Suprapubic skin (tissue), 4 donors: ENCODE data around the gene NTNG2. TPM values are rescaled to one million over a fixed set of nuclear protein-coding genes. Genes with fewer than 3 reads are reported as not detected.

Experiments used
- DNase-seq, 2 donors: peaks; one replicate each; pipeline ENCODE4 v3.0.0-alpha.2; 2019; ENCODE audit warnings: low spot score in 2 of 2
- H3K27ac ChIP-seq: fragments of 200-600 bp; sonication (generic); one replicate; pipeline ENCODE4 v1.5.1; 2019
- H3K27me3 ChIP-seq: fragments of 200-600 bp; sonication (generic); one replicate; pipeline ENCODE4 v1.5.1; 2019
- H3K36me3 ChIP-seq: fragments of 200-600 bp; sonication (generic); one replicate; pipeline ENCODE4 v1.5.1; 2019
- H3K4me1 ChIP-seq: fragments of 200-600 bp; sonication (generic); one replicate; pipeline ENCODE4 v1.5.1; 2019
- H3K4me3 ChIP-seq: fragments of 200-600 bp; sonication (generic); one replicate; pipeline ENCODE4 v1.5.1; 2019; ENCODE audit warnings: mild to moderate bottlenecking
- H3K9me3 ChIP-seq: fragments of 200-600 bp; sonication (generic); one replicate; pipeline ENCODE4 v1.5.1; 2019
- CTCF ChIP-seq, 2 donors: fragments of 200-600 bp in 1 of 2; fragments of 450-650 bp in 1 of 2; sonication (generic) in 1 of 2; IDR thresholded peaks; one replicate each; pipeline ENCODE4 v1.5.1; 2016 to 2019; ENCODE audit warnings: antibody characterized with exemption in 2 of 2, mild to moderate bottlenecking in 1 of 2, moderate library complexity in 1 of 2
- EP300 ChIP-seq: sonication (generic); formaldehyde crosslinking; IDR thresholded peaks from one replicate; pipeline ENCODE4 v1.6.1; 2017; ENCODE audit warnings: antibody characterized with exemption
- POLR2A ChIP-seq, 2 donors: fragments of 450-650 bp; IDR thresholded peaks; one replicate each; pipeline ENCODE4 v1.6.1; 2017; ENCODE audit warnings: antibody characterized with exemption in 2 of 2, mild to moderate bottlenecking in 2 of 2, moderate library complexity in 2 of 2
- POLR2AphosphoS5 ChIP-seq, 3 donors: sonication (generic); formaldehyde crosslinking; IDR thresholded peaks; one replicate each; pipeline ENCODE4 v1.6.1; 2017; ENCODE audit warnings: antibody characterized with exemption in 3 of 3
- WGBS: methylation state at CpG from one replicate; pipeline ENCODE4 v1.1.5; 2018; 5-methylcytosine and 5-hydroxymethylcytosine counted together
- total RNA-seq, 4 donors: library from RNA; depleted of rRNA; stranded (reverse); fragments of >200 nt; gene quantifications; one replicate each; pipeline ENCODE4 v1.1.0, GENCODE V29; 2016

NTNG2 gene
- total RNA-seq, 4 donors from 2014 or later, result 0.08 to 0.80 (median 0.37) TPM

GRCh38 chr9:132194508-132194907 is 32.6 kb downstream of the NTNG2 start:
- Histone ChIP-seq H3K36me3 (no peaks in the 10 kb centered on the region), H3K4me3 (no peak overlapping the region), H3K27ac (no peak overlapping the region), H3K9me3 (no peaks in the 10 kb centered on the region), H3K27me3 (peaks cover 17% of the 10 kb centered on the region), H3K4me1 (no peaks in the 10 kb centered on the region)
- no peak for DNase-seq
- WGBS, result 93% methylated on average over 3 of the region's 8 CpGs
- TF ChIP-seq CTCF (IDR thresholded peaks at IDR 0.05) (no peak), POLR2A (IDR thresholded peaks at IDR 0.05) (no peak), EP300 (no peak), POLR2AphosphoS5 (IDR thresholded peaks at IDR 0.05) (no peak)

- TF ChIP-seq POLR2AphosphoS5 (IDR thresholded peaks at IDR 0.05), result no peak
- Histone ChIP-seq H3K4me3 (no peak overlapping the region), H3K36me3 (no peaks in the 10 kb centered on the region), H3K27me3 (peaks cover 12% of the 10 kb centered on the region), H3K9me3 (no peaks in the 10 kb centered on the region), H3K27ac (no peak overlapping the region), H3K4me1 (no peaks in the 10 kb centered on the region)
- no peak for DNase-seq
- WGBS, result 90% methylated on average over 6 of the region's 6 CpGs
These were observed 35.5 kb downstream of the NTNG2 start for GRCh38 chr9:132197315-132197714.

GRCh38 chr9:132197856-132198550 is 36.1 kb downstream of the NTNG2 start:
- no peaks in the 10 kb centered on the region for H3K36me3 ChIP-seq
- WGBS, result 94% methylated on average over 31 of the region's 58 CpGs
- H3K4me3 ChIP-seq, result no peak overlapping the region
- TF ChIP-seq EP300 (no peak), POLR2AphosphoS5 (IDR thresholded peaks at IDR 0.05) (no peak), CTCF (IDR thresholded peaks at IDR 0.05) (no peak), POLR2A (IDR thresholded peaks at IDR 0.05) (no peak)
- H3K27ac ChIP-seq, result no peak overlapping the region
- DNase-seq, result no peak
- peaks cover 17% of the 10 kb centered on the region for H3K27me3 ChIP-seq
- no peaks in the 10 kb centered on the region for H3K4me1 ChIP-seq
- H3K9me3 ChIP-seq, result no peaks in the 10 kb centered on the region

- Histone ChIP-seq H3K27ac (no peak overlapping the region), H3K9me3 (no peaks in the 10 kb centered on the region), H3K4me1 (no peaks in the 10 kb centered on the region), H3K4me3 (no peak overlapping the region), H3K36me3 (no peaks in the 10 kb centered on the region), H3K27me3 (peaks cover 26% of the 10 kb centered on the region)
- TF ChIP-seq POLR2AphosphoS5 (IDR thresholded peaks at IDR 0.05) (no peak), POLR2A (IDR thresholded peaks at IDR 0.05) (no peak), CTCF (IDR thresholded peaks at IDR 0.05) (no peak), EP300 (no peak)
- 97% methylated on average over 3 of the region's 4 CpGs for WGBS
- no peak for DNase-seq
These were observed 37.2 kb downstream of the NTNG2 start for GRCh38 chr9:132199056-132199455.

- Histone ChIP-seq H3K27me3 (peaks cover 33% of the 10 kb centered on the region), H3K4me3 (no peak overlapping the region), H3K36me3 (no peaks in the 10 kb centered on the region), H3K9me3 (peaks cover 6% of the 10 kb centered on the region), H3K27ac (no peak overlapping the region), H3K4me1 (no peaks in the 10 kb centered on the region)
- no peak for DNase-seq
- no peak for TF ChIP-seq EP300
- no peak for TF ChIP-seq POLR2AphosphoS5 (IDR thresholded peaks at IDR 0.05)
- no peak for TF ChIP-seq POLR2A (IDR thresholded peaks at IDR 0.05)
- 84% methylated on average over 4 of the region's 4 CpGs for WGBS
These were observed 38.8 kb downstream of the NTNG2 start for GRCh38 chr9:132200706-132201105.

- H3K4me1 ChIP-seq, result no peaks in the 10 kb centered on the region
- DNase-seq, result no peak
- H3K27ac ChIP-seq, result no peak overlapping the region
- no peak overlapping the region for H3K4me3 ChIP-seq
- no peaks in the 10 kb centered on the region for H3K36me3 ChIP-seq
- peaks cover 33% of the 10 kb centered on the region for H3K27me3 ChIP-seq
- whole genome bisulfite sequencing, result 84% methylated on average over 7 of the region's 12 CpGs
- no peak for TF ChIP-seq POLR2A (IDR thresholded peaks at IDR 0.05)
- TF ChIP-seq POLR2AphosphoS5 (IDR thresholded peaks at IDR 0.05), result no peak
- no peak for TF ChIP-seq EP300
- TF ChIP-seq CTCF (IDR thresholded peaks at IDR 0.05), result no peak
- H3K9me3 ChIP-seq, result peaks cover 6% of the 10 kb centered on the region
These were observed 39.3 kb downstream of the NTNG2 start for GRCh38 chr9:132201139-132201538.
